ENCODE results near the gene HMGB3.

HMGB3 gene

DNA sequence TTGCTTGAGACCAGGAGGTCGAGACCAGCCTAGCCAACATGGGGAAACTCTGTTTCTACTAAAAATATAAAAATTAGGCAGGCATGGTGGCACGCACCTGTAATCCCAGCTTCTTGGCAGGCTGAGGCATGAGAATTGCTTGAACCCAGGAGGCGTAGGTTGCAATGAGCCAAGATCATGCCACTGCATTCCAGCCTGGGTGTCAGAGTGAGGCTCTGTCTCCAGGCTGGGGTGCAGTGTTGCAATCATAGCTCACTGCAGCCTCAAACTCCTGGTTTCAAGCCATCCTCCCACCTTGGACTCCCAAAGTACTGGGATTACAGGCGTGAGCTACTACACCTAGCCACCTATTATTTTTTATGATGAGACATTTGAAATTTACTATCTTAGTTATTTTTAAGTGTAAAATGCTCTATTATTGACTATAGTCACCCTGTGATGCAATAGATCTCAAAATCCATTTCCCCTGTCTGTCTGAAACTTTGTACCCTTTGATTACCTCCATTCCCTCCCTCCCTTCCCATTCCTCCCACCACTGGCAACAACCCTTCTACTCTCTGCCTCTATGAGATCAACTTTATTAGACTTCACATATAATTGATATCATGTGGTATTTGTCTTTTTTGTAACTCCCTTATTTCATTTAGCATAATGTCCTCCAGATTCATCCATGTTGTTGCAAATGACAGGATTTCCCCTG, 23.4 kb downstream of the HMGB3 start:
- no peak overlapping the region for H3K9ac ChIP-seq (ENCODE audit: insufficient read length)
- no peak overlapping the region for H3K27ac ChIP-seq
- TF ChIP-seq FOXP2 (optimal IDR thresholded peaks at IDR 0.05; ENCODE audit: control extremely low read depth, extremely low read length, insufficient read depth) (no peak), POLR2AphosphoS5 (IDR thresholded peaks at IDR 0.05; ENCODE audit: borderline replicate concordance, low read depth, low read length) (no peak), EZH2 (IDR thresholded peaks at IDR 0.05) (no peak)
- H3K4me3 ChIP-seq = no peak overlapping the region
- H3K9me3 ChIP-seq (ENCODE audit: low read depth, low read length) = no peaks in the 10 kb centered on the region
- no peaks in the 10 kb centered on the region for H3K36me3 ChIP-seq (ENCODE audit: insufficient read depth, low read length)
- no peak for DNase-seq (ENCODE audit: low read depth, low spot score)

GRCh38 chrX:151009582-151009981, 26.4 kb downstream of the HMGB3 start:
- Histone ChIP-seq H3K9ac (ENCODE audit: insufficient read length) (no peak overlapping the region), H3K36me3 (ENCODE audit: insufficient read depth, low read length) (no peaks in the 10 kb centered on the region), H3K27ac (no peak overlapping the region), H3K4me3 (no peak overlapping the region), H3K9me3 (ENCODE audit: low read depth, low read length) (no peaks in the 10 kb centered on the region)
- no peak for DNase-seq (ENCODE audit: low read depth, low spot score)
- TF ChIP-seq POLR2AphosphoS5 (IDR thresholded peaks at IDR 0.05; ENCODE audit: borderline replicate concordance, low read depth, low read length) (no peak), EZH2 (IDR thresholded peaks at IDR 0.05) (no peak), FOXP2 (optimal IDR thresholded peaks at IDR 0.05; ENCODE audit: control extremely low read depth, extremely low read length, insufficient read depth) (no peak)

- no peak for DNase-seq (ENCODE audit: low read depth, low spot score)
- no peaks in the 10 kb centered on the region for H3K36me3 ChIP-seq (ENCODE audit: insufficient read depth, low read length)
- no peaks in the 10 kb centered on the region for H3K9me3 ChIP-seq (ENCODE audit: low read depth, low read length)
- H3K9ac ChIP-seq (ENCODE audit: insufficient read length) = no peak overlapping the region
- no peak overlapping the region for H3K4me3 ChIP-seq
- no peak for TF ChIP-seq POLR2AphosphoS5 (IDR thresholded peaks at IDR 0.05; ENCODE audit: borderline replicate concordance, low read depth, low read length)
- TF ChIP-seq FOXP2 (optimal IDR thresholded peaks at IDR 0.05; ENCODE audit: control extremely low read depth, extremely low read length, insufficient read depth) = no peak
- no peak for TF ChIP-seq EZH2 (IDR thresholded peaks at IDR 0.05)
- H3K27ac ChIP-seq = no peak overlapping the region
These were observed 30.1 kb downstream of the HMGB3 start for GRCh38 chrX:151013164-151013743.

GRCh38 chrX:151015684-151016083, 32.5 kb downstream of the HMGB3 start:
- DNase-seq (ENCODE audit: low read depth, low spot score) = no peak
- H3K9me3 ChIP-seq (ENCODE audit: low read depth, low read length) = no peaks in the 10 kb centered on the region

GRCh38 chrX:151019856-151020255, 36.7 kb downstream of the HMGB3 start:
- TF ChIP-seq EZH2 (IDR thresholded peaks at IDR 0.05) (no peak), FOXP2 (optimal IDR thresholded peaks at IDR 0.05; ENCODE audit: control extremely low read depth, extremely low read length, insufficient read depth) (no peak), POLR2AphosphoS5 (IDR thresholded peaks at IDR 0.05; ENCODE audit: borderline replicate concordance, low read depth, low read length) (no peak)
- no peaks in the 10 kb centered on the region for H3K9me3 ChIP-seq (ENCODE audit: low read depth, low read length)
- no peak for DNase-seq (ENCODE audit: low read depth, low spot score)
- no peak overlapping the region for H3K27ac ChIP-seq
- no peak overlapping the region for H3K4me3 ChIP-seq
- H3K9ac ChIP-seq (ENCODE audit: insufficient read length) = no peak overlapping the region
- H3K36me3 ChIP-seq (ENCODE audit: insufficient read depth, low read length) = no peaks in the 10 kb centered on the region

More at GRCh38 chrX:151015684-151016083, 32.5 kb downstream of the HMGB3 start:
- H3K36me3 ChIP-seq (ENCODE audit: insufficient read depth, low read length) = no peaks in the 10 kb centered on the region
- TF ChIP-seq EZH2 (IDR thresholded peaks at IDR 0.05) (no peak), FOXP2 (optimal IDR thresholded peaks at IDR 0.05; ENCODE audit: control extremely low read depth, extremely low read length, insufficient read depth) (no peak), POLR2AphosphoS5 (IDR thresholded peaks at IDR 0.05; ENCODE audit: borderline replicate concordance, low read depth, low read length) (no peak)
- no peak overlapping the region for H3K9ac ChIP-seq (ENCODE audit: insufficient read length)
- no peak overlapping the region for H3K27ac ChIP-seq
- no peak overlapping the region for H3K4me3 ChIP-seq

GRCh38 chrX:151030845-151031244, 47.7 kb downstream of the HMGB3 start:
- TF ChIP-seq EZH2 (IDR thresholded peaks at IDR 0.05) (no peak), POLR2AphosphoS5 (IDR thresholded peaks at IDR 0.05; ENCODE audit: borderline replicate concordance, low read depth, low read length) (no peak), FOXP2 (optimal IDR thresholded peaks at IDR 0.05; ENCODE audit: control extremely low read depth, extremely low read length, insufficient read depth) (no peak)
- no peak overlapping the region for H3K9ac ChIP-seq (ENCODE audit: insufficient read length)
- H3K36me3 ChIP-seq (ENCODE audit: insufficient read depth, low read length) = no peaks in the 10 kb centered on the region
- H3K9me3 ChIP-seq (ENCODE audit: low read depth, low read length) = no peaks in the 10 kb centered on the region
- DNase-seq (ENCODE audit: low read depth, low spot score) = no peak
- H3K27ac ChIP-seq = no peak overlapping the region
- no peak overlapping the region for H3K4me3 ChIP-seq

DNA sequence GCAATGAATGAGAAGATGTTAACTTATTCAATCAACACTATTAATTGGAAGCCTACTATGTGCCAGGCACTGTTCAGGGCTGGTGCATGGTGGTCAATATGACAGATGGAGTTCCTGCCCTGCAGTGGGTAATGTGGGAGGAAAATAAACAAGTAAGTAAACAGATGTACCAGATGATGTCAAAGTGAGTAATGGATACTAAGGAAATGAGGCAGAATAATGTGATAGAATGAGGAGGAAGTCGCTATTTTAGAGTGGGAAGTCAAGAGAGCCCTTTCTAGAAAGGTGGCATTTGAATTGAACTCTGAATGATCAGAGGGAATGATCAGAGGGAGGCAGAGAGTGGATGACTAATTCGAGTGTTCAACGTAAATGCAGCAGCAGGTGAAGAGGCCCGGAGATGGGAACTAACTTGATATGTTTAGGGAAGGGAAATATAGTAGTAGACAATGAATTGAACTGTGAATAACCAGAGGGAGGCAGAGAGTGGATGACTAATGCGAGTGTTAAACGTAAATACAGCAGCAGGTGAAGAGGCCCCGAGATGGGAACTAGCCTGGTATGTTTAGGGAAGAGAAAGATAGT, 48.3 kb downstream of the HMGB3 start:
- TF ChIP-seq FOXP2 (optimal IDR thresholded peaks at IDR 0.05; ENCODE audit: control extremely low read depth, extremely low read length, insufficient read depth) (no peak), EZH2 (IDR thresholded peaks at IDR 0.05) (no peak), POLR2AphosphoS5 (IDR thresholded peaks at IDR 0.05; ENCODE audit: borderline replicate concordance, low read depth, low read length) (no peak)
- H3K4me3 ChIP-seq = no peak overlapping the region
- DNase-seq (ENCODE audit: low read depth, low spot score) = no peak
- H3K9me3 ChIP-seq (ENCODE audit: low read depth, low read length) = no peaks in the 10 kb centered on the region
- no peak overlapping the region for H3K27ac ChIP-seq
- H3K9ac ChIP-seq (ENCODE audit: insufficient read length) = no peak overlapping the region
- H3K36me3 ChIP-seq (ENCODE audit: insufficient read depth, low read length) = no peaks in the 10 kb centered on the region

- H3K9me3 ChIP-seq (ENCODE audit: low read depth, low read length) = no peaks in the 10 kb centered on the region
- no peak overlapping the region for H3K27ac ChIP-seq
- H3K9ac ChIP-seq (ENCODE audit: insufficient read length) = no peak overlapping the region
- no peak for TF ChIP-seq FOXP2 (optimal IDR thresholded peaks at IDR 0.05; ENCODE audit: control extremely low read depth, extremely low read length, insufficient read depth)
- no peak for TF ChIP-seq EZH2 (IDR thresholded peaks at IDR 0.05)
- no peak for TF ChIP-seq POLR2AphosphoS5 (IDR thresholded peaks at IDR 0.05; ENCODE audit: borderline replicate concordance, low read depth, low read length)
- H3K36me3 ChIP-seq (ENCODE audit: insufficient read depth, low read length) = no peaks in the 10 kb centered on the region
- DNase-seq (ENCODE audit: low read depth, low spot score) = no peak
- no peak overlapping the region for H3K4me3 ChIP-seq
These were observed 56.2 kb downstream of the HMGB3 start for GRCh38 chrX:151039351-151039750.

All from SK-N-MC (cell line).